GM12891 (cell line): Measurements from ENCODE around the gene GNPTAB.

Experiments used
- POLR2A ChIP-seq: IDR thresholded peaks from 2 replicates; pipeline ENCODE4 v1.6.1; 2011; ENCODE audit warnings: low read depth, low read length, control low read depth
- POLR2AphosphoS5 ChIP-seq: IDR thresholded peaks from 2 replicates; pipeline ENCODE4 v1.6.1; 2011; ENCODE audit warnings: low read depth, low read length, control low read depth
- SPI1 ChIP-seq: IDR thresholded peaks from 2 replicates; pipeline ENCODE4 v1.6.1; 2011; ENCODE audit warnings: low read depth, low read length, control low read depth

DNA sequence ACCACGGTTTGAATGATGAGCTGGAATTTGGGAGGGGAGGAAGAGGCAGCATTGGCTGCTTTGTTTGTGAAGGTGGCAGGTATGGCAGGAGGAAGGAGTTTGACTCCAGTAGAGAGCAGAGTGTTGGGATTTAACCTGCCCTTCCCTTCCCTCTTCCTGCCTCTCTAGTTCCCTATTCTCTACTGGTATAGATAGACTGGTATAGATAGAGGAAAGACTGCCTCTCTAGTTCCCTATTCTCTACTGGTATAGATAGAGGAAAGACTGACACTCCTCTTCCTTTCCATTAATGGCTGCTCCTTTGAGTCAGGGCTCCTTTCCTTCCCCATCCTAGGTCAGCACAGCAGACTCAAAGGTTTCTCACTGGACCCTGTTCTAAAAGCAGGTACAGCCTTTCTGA, 83.1 kb downstream of the GNPTAB start:
- TF ChIP-seq POLR2A: no peak
- TF ChIP-seq SPI1: no peak
- no peak for TF ChIP-seq POLR2AphosphoS5
